HepG2 (cell line): ENCODE measurements around the gene OSBPL8. TPM values are rescaled to one million over a fixed set of nuclear protein-coding genes. Genes with fewer than 3 reads are reported as not detected.

Source experiments
- ATAC-seq: fragments of 200-7000 bp; cut with Tn5 transposase; 3 replicates; pipeline ENCODE4 v1.9.1; 2020; ENCODE audit warnings: mild to moderate bottlenecking, moderate library complexity
- BruUV-seq: library from RNA; stranded (reverse); fragments of 400-500 nt; replicated peaks from 2 replicates; lab custom pipeline; 2021; lab: Mats Ljungman, UMichigan
- CTCF ChIA-PET: fragments of 300-600 bp; formaldehyde crosslinking; extraction: SDS; loops from one replicate; lab custom pipeline; 2021; ENCODE audit warnings: low total read pairs, inconsistent platforms, low intra/inter-chr PET ratio; lab: Yijun Ruan, JAX
- POLR2A ChIA-PET: fragments of 350-600 bp; sonication (Branson Sonifier 250); formaldehyde crosslinking; loops from one replicate; lab custom pipeline; 2020; ENCODE audit warnings: antibody characterized with exemption, inconsistent platforms; lab: Yijun Ruan, JAX
- DNase-seq: peaks from one replicate; pipeline ENCODE4 v3.0.0-alpha.2; 2015; ENCODE audit warnings: low spot score
- FAIRE-seq: peaks from 3 replicates; lab custom pipeline; 2011; peaks lifted over from hg19 to GRCh38; lab: Jason Lieb, UNC
- H2AFZ ChIP-seq: one replicate; pipeline ENCODE4 v1.6.1; 2011; ENCODE audit warnings: low read length, inconsistent platforms
- H3K27ac ChIP-seq: fragments of 300-600 bp; 3 replicates; pipeline ENCODE4 v1.8.0; 2011; ENCODE audit warnings: mixed run types, mild to moderate bottlenecking, mixed read lengths, low read length, inconsistent platforms; ENCODE audit not compliant: insufficient read depth; ENCODE audit errors: extremely low read length
- H3K27me3 ChIP-seq, 2 experiments: fragments of 200-600 bp in 1 of 2; 2 replicates in 1 of 2; 3 replicates in 1 of 2; pipeline versions ENCODE4 v1.6.0 to v1.8.0; 2011; ENCODE audit warnings: low read length in 2 of 2, mild to moderate bottlenecking in 2 of 2, moderate library complexity in 2 of 2, inconsistent platforms in 1 of 2; ENCODE audit not compliant: insufficient read depth in 2 of 2, control insufficient read depth in 1 of 2
- H3K36me3 ChIP-seq, 2 experiments: fragments of 200-600 bp in 1 of 2; replicated peaks in 1 of 2; 2 replicates in 1 of 2; 3 replicates in 1 of 2; pipeline versions ENCODE4 v1.5.1 to v1.8.0; 2011; ENCODE audit warnings: low read length in 2 of 2, inconsistent platforms in 1 of 2; ENCODE audit not compliant: insufficient read depth in 2 of 2, control insufficient read depth in 1 of 2
- H3K4me1 ChIP-seq: 2 replicates; pipeline ENCODE4 v1.5.1; 2012; ENCODE audit warnings: low read length, inconsistent platforms; ENCODE audit not compliant: insufficient read depth
- H3K4me2 ChIP-seq: 2 replicates; pipeline ENCODE4 v1.6.0; 2011; ENCODE audit warnings: low read depth, low read length, inconsistent platforms
- H3K4me3 ChIP-seq, 3 experiments: fragments of 200-600 bp in 1 of 3; sonication (generic), shearing (Covaris generic) in 1 of 3; replicated peaks in 1 of 3; 2 replicates each; pipeline ENCODE4 v1.5.1; 2011 to 2016; ENCODE audit warnings: low read length in 3 of 3, inconsistent platforms in 2 of 3, low read depth in 2 of 3, mild to moderate bottlenecking in 2 of 3, control low read depth in 1 of 3, mixed read lengths in 1 of 3; ENCODE audit not compliant: insufficient read depth in 1 of 3
- H3K79me2 ChIP-seq: one replicate; pipeline ENCODE4 v1.6.1; 2011; ENCODE audit warnings: low read length, inconsistent platforms; ENCODE audit not compliant: insufficient read depth
- H3K9ac ChIP-seq: 2 replicates; pipeline ENCODE4 v1.6.0; 2011; ENCODE audit warnings: mild to moderate bottlenecking, low read depth, low read length, inconsistent platforms; ENCODE audit not compliant: insufficient read depth
- H3K9me3 ChIP-seq: 2 replicates; pipeline ENCODE4 v1.5.1; 2012; ENCODE audit warnings: mild to moderate bottlenecking, low read length
- H4K20me1 ChIP-seq: 2 replicates; pipeline ENCODE4 v1.6.0; 2011; ENCODE audit warnings: inconsistent platforms, mild to moderate bottlenecking, low read length, moderate library complexity; ENCODE audit not compliant: insufficient read depth
- AGO1 ChIP-seq: fragments of 200-400 bp; formaldehyde crosslinking; IDR thresholded peaks from 2 replicates; pipeline ENCODE4 v1.6.1; 2017; ENCODE audit warnings: mild to moderate bottlenecking, low read depth, low read length, moderate library complexity; ENCODE audit not compliant: poor library complexity, severe bottlenecking
- CTCF ChIP-seq: sonication (generic); formaldehyde crosslinking; IDR thresholded peaks from 2 replicates; pipeline ENCODE4 v1.5.0; 2020; ENCODE audit warnings: mild to moderate bottlenecking, missing genetic modification reagents, moderate library complexity
- FOXA3 ChIP-seq: IDR thresholded peaks from 2 replicates; pipeline ENCODE4 v1.6.1; 2016; ENCODE audit warnings: missing genetic modification reagents, missing compliant biosample characterization
- FOXM1 ChIP-seq: sonication (generic); formaldehyde crosslinking; IDR thresholded peaks from 2 replicates; pipeline ENCODE4 v1.5.0; 2020; ENCODE audit warnings: missing genetic modification reagents
- JARID2 ChIP-seq: sonication (generic); formaldehyde crosslinking; IDR thresholded peaks from 2 replicates; pipeline ENCODE4 v1.8.1; 2023; ENCODE audit warnings: missing genetic modification reagents, inconsistent platforms; ENCODE audit not compliant: insufficient replicate concordance
- JUN ChIP-seq: sonication (generic); formaldehyde crosslinking; IDR thresholded peaks from 2 replicates; pipeline ENCODE4 v1.4.0; 2020; ENCODE audit warnings: mild to moderate bottlenecking, missing genetic modification reagents
- SALL1 ChIP-seq: sonication (generic); formaldehyde crosslinking; IDR thresholded peaks from 2 replicates; pipeline ENCODE4 v1.8.0; 2022; ENCODE audit warnings: mild to moderate bottlenecking, missing genetic modification reagents
- TAF1 ChIP-seq: sonication (generic); formaldehyde crosslinking; IDR thresholded peaks from 2 replicates; pipeline ENCODE4 v1.4.0; 2020; ENCODE audit warnings: missing genetic modification reagents
- ZBTB33 ChIP-seq: sonication (generic); formaldehyde crosslinking; IDR thresholded peaks from 2 replicates; pipeline ENCODE4 v1.4.0; 2020; ENCODE audit warnings: missing genetic modification reagents
- ZFP36 ChIP-seq: fragments of 150-350 bp; IDR thresholded peaks from 2 replicates; pipeline ENCODE4 v1.6.1; 2018; ENCODE audit warnings: borderline replicate concordance, low read length, low read depth; ENCODE audit not compliant: partially characterized antibody
- ZNF101 ChIP-seq: sonication (generic); formaldehyde crosslinking; IDR thresholded peaks from 2 replicates; pipeline ENCODE4 v1.4.0; 2020; ENCODE audit warnings: mild to moderate bottlenecking, low read depth, missing genetic modification reagents, borderline replicate concordance
- ZNF17 ChIP-seq: sonication (generic); formaldehyde crosslinking; IDR thresholded peaks from 2 replicates; pipeline ENCODE4 v1.5.0; 2020; ENCODE audit warnings: mild to moderate bottlenecking, missing genetic modification reagents
- ZNF546 ChIP-seq: sonication (generic); formaldehyde crosslinking; conservative IDR thresholded peaks from 2 replicates; pipeline ENCODE4 v1.8.1; 2023; ENCODE audit warnings: mild to moderate bottlenecking, missing genetic modification reagents
- ZNF660 ChIP-seq: sonication (generic); formaldehyde crosslinking; IDR thresholded peaks from 2 replicates; pipeline ENCODE4 v1.5.1; 2020; ENCODE audit warnings: mild to moderate bottlenecking, low read depth, missing genetic modification reagents, borderline replicate concordance
- ZNF740 ChIP-seq: sonication (generic); formaldehyde crosslinking; IDR thresholded peaks from 2 replicates; pipeline ENCODE4 v1.4.0; 2020; ENCODE audit warnings: missing genetic modification reagents
- WGBS: methylation state at CpG from one replicate; pipeline ENCODE4 v1.1.6; 2017; ENCODE audit warnings: low lambda C conversion rate; 5-methylcytosine and 5-hydroxymethylcytosine counted together
- in situ Hi-C: cut with HindIII; loops from 2 replicates; pipeline ENCODE4 v1.10.0; 2017; ENCODE audit warnings: low pct_unique_long_range_greater_than_20kb; ENCODE audit not compliant: extremely low pct_ligation_motif_present
- intact Hi-C: fragments of 100-400 bp; cut with micrococcal nuclease; formaldehyde crosslinking; loops from one replicate; pipeline ENCODE4 v1.10.0; 2022; ENCODE audit not compliant: unreplicated experiment
- polyA plus RNA-seq, 8 experiments: library from polyadenylated mRNA; depleted of rRNA in 3 of 8; stranded (reverse) in 7 of 8; unstranded in 1 of 8; fragments of >200 nt; fragmentation: Illumina TruSeq in 4 of 8; extraction: Trizol in 4 of 8; gene quantifications; 2 replicates each; pipeline versions ENCODE4 v1.2.1 to v1.2.3, GENCODE V29; 2011 to 2016; ENCODE audit warnings: low read depth in 4 of 8, missing spikeins in 1 of 8, mixed read lengths in 1 of 8; ENCODE audit not compliant: insufficient read depth in 1 of 8
- total RNA-seq, 5 experiments: library from RNA; depleted of rRNA; stranded (reverse); fragments of >200 nt; fragmentation: Illumina TruSeq; extraction: Trizol; gene quantifications; 2 replicates each; pipeline ENCODE4 v1.2.3, GENCODE V29; 2016; ENCODE audit warnings: low read depth in 1 of 5

OSBPL8 gene
- total and polyA plus RNA-seq, 2 of the 13 experiments (the other 11 are each of a cell fraction or from before 2014, with no cell fraction given): 11.0 to 33.9 TPM

- no peak for TF ChIP-seq ZBTB33 (CRISPR knock-in tag)
- TF ChIP-seq ZNF17 (CRISPR knock-in tag): no peak
- no peak for TF ChIP-seq ZFP36
- TF ChIP-seq ZNF546: no peak
- no peak for TF ChIP-seq FOXM1 (CRISPR knock-in tag)
- no peak for TF ChIP-seq AGO1
- no peak for TF ChIP-seq FOXA3
These were observed 5.0 kb downstream of the OSBPL8 start (continued) for GRCh38 chr12:76554405-76555230.

GRCh38 chr12:76552343-76552938 lies 7.1 kb downstream of the OSBPL8 start:
- FAIRE-seq: no peak
- Histone ChIP-seq H3K9me3 (no peaks in the 10 kb centered on the region), H3K27me3 (no peaks in the 10 kb centered on the region), H2AFZ (no peak overlapping the region), H3K4me3 (no peak overlapping the region), H3K4me1 (peaks cover 35% of the 10 kb centered on the region), H3K36me3 (no peaks in the 10 kb centered on the region), H3K9ac (no peak overlapping the region), H4K20me1 (no peaks in the 10 kb centered on the region), H3K27ac (no peak overlapping the region), H3K4me2 (no peak overlapping the region), H3K79me2 (peaks cover 58% of the 10 kb centered on the region)
- ATAC-seq: no peak
- in situ Hi-C loops: no loop called here
- intact Hi-C loops: no loop called here
- DNase-seq: no peak
- no TSS peak for BruUV-seq
- TF ChIP-seq TAF1 (CRISPR knock-in tag): no peak
- no peak for TF ChIP-seq CTCF (CRISPR knock-in tag)
- no peak for TF ChIP-seq ZNF101 (CRISPR knock-in tag)
- TF ChIP-seq ZNF660 (CRISPR knock-in tag): no peak
- TF ChIP-seq JARID2 (CRISPR knock-in tag): no peak
- TF ChIP-seq JUN: no peak
- TF ChIP-seq ZNF740 (CRISPR knock-in tag): no peak
- no peak for TF ChIP-seq SALL1 (CRISPR knock-in tag)
- WGBS: 94% methylated on average over 3 of the region's 3 CpGs
- ChIA-PET POLR2A (no interaction called here), CTCF (no interaction called here)
